ENCODE data around the gene LIMS4. TPM values are rescaled to one million over a fixed set of nuclear protein-coding genes. Genes with fewer than 3 reads are reported as not detected.
A peak's percentile ranks its signal among the peaks of the same experiment; 100 is the strongest.
"Not testable (repeated sequence)": the region's sequence is repeated elsewhere in the genome, so short reads cannot be mapped to it uniquely, and the experiment has no call there.

The LIMS4 gene
- total and polyA plus RNA-seq, 5 donors from 2014 or later: 4.0 to 8.6 (median 6.2) TPM; not detected in 1

DNA sequence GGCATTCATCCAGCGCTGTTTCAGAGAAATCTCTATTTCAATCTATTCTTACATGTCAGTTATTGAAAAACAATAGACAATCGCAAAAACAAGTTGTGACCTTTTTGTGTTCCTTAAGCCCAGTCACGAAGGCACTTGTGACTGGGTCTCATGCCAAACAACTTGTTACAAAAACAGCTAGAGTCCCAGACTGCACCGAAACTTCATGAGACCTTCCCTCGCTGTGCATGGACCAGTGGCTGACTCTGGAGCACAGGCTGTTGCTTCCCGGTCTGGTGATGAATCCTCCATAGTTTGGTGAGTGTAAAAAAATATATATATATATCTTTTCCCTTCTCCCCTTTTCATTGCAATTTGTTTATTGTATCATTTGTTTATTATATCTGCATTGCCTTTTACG lies 4.8 kb upstream of the LIMS4 start:
- not testable (repeated sequence) for DNase-seq; H3K4me1 Mint-ChIP-seq; ATAC-seq (ENCODE audit: low read depth in 2 of 2); H3K27me3 ChIP-seq (ENCODE audit: control insufficient read depth, insufficient read depth, low read length); H3K27ac ChIP-seq (ENCODE audit: insufficient read depth, low read length, poor library complexity, severe bottlenecking); H3K4me1 ChIP-seq (ENCODE audit: control insufficient read depth, insufficient read depth, low read length, poor library complexity, severe bottlenecking); H3K4me3 Mint-ChIP-seq; H3K36me3 Mint-ChIP-seq; H3K27me3 Mint-ChIP-seq; H3K4me3 ChIP-seq (ENCODE audit: low read depth, low read length); H3K27ac Mint-ChIP-seq; H3K9me3 ChIP-seq (ENCODE audit: control insufficient read depth in 2 of 2, low read length in 2 of 2); H3K9me3 Mint-ChIP-seq; H3K36me3 ChIP-seq (ENCODE audit: control insufficient read depth, insufficient read depth, low read length)

DNA sequence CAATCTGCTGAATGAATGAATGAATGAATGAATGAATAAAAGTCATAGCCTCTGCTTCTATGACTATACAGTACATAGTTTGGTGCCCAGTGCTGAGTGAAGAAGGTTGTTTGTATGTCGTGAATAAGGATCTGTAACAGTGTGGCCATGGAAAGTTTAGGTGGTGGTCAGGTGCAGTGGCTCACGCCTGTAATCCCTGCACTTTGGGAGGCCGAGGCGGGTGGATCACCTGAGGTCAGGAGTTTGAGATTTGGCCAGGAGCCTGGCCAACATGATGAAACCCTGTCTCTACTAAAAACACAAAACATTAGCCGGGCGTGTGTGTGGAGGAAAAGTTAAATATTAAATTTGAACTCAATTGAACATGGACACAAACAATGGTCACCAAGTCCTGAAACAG lies 4.3 kb upstream of the LIMS4 start:
- not testable (repeated sequence) for H3K4me3 Mint-ChIP-seq; H3K9me3 Mint-ChIP-seq; H3K27ac Mint-ChIP-seq; H3K4me3 ChIP-seq (ENCODE audit: low read depth, low read length); H3K27me3 Mint-ChIP-seq; H3K36me3 ChIP-seq (ENCODE audit: control insufficient read depth, insufficient read depth, low read length); H3K27ac ChIP-seq (ENCODE audit: insufficient read depth, low read length, poor library complexity, severe bottlenecking); H3K4me1 Mint-ChIP-seq; H3K9me3 ChIP-seq (ENCODE audit: control insufficient read depth in 2 of 2, low read length in 2 of 2); H3K36me3 Mint-ChIP-seq; ATAC-seq (ENCODE audit: low read depth in 2 of 2); H3K4me1 ChIP-seq (ENCODE audit: control insufficient read depth, insufficient read depth, low read length, poor library complexity, severe bottlenecking); DNase-seq; H3K27me3 ChIP-seq (ENCODE audit: control insufficient read depth, insufficient read depth, low read length)

DNA sequence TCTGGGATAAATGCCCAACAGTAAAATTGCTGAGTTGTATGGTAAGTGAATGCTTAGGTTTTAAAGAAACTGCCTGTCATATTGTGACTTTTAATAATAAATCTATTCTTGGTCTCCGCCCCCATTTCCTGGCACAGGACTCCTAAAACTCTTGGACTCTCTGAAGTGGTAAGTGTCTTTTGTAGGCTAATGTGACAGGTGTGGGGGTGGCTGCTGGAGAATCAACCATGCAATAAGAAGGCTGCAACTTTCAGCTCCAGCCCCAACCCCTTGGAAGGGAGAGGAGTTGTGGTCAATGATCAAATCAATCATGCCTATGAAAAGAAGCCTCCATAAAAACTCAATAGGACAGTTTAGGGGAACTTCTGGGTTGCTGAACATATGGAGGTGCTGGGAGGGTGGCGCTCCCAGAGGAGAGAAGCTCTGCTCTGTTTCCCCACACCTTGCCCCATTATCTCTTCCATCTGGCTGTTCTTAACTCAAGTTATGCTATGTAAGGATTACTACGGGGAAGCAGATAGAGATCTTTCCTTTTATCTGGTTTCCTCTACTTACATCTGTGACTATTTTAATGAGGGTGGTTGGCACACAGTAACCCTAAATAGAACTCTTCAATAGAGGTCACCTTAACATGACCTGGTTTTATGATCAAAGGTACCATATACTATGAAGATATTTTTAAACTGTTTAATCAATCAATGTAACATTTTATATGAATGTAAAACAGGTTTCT lies 3.2 kb upstream of the LIMS4 start:
- not testable (repeated sequence) for H3K4me1 ChIP-seq (ENCODE audit: control insufficient read depth, insufficient read depth, low read length, poor library complexity, severe bottlenecking); DNase-seq; H3K36me3 Mint-ChIP-seq; H3K27me3 Mint-ChIP-seq; H3K4me3 ChIP-seq (ENCODE audit: low read depth, low read length); ATAC-seq (ENCODE audit: low read depth in 2 of 2); H3K27me3 ChIP-seq (ENCODE audit: control insufficient read depth, insufficient read depth, low read length); H3K36me3 ChIP-seq (ENCODE audit: control insufficient read depth, insufficient read depth, low read length); H3K4me1 Mint-ChIP-seq; H3K27ac ChIP-seq (ENCODE audit: insufficient read depth, low read length, poor library complexity, severe bottlenecking); H3K27ac Mint-ChIP-seq; H3K4me3 Mint-ChIP-seq; H3K9me3 Mint-ChIP-seq; H3K9me3 ChIP-seq (ENCODE audit: control insufficient read depth in 2 of 2, low read length in 2 of 2)

DNA sequence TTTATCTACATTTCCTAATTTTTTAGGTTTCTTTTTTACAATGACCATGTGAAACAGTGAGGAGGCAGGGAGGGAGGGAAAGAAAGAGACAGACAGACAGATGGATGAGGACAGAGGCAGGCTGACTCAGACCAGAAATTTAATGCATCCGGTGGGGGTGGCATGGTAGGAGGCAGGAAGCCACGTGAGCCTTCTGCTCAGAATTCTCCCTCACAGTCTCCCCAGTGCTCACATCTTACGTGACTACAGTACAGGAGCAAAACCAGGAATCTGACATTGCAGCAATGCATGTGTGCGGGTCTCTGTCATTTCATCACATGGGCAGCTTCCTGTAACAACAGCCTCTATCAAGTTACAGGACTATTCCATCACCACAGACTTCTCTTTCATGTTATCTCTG lies 2.3 kb upstream of the LIMS4 start:
- not testable (repeated sequence) for H3K27ac Mint-ChIP-seq; H3K27ac ChIP-seq (ENCODE audit: insufficient read depth, low read length, poor library complexity, severe bottlenecking); H3K9me3 Mint-ChIP-seq; H3K27me3 Mint-ChIP-seq; H3K4me3 Mint-ChIP-seq; H3K27me3 ChIP-seq (ENCODE audit: control insufficient read depth, insufficient read depth, low read length); H3K36me3 ChIP-seq (ENCODE audit: control insufficient read depth, insufficient read depth, low read length); DNase-seq; H3K36me3 Mint-ChIP-seq; H3K9me3 ChIP-seq (ENCODE audit: control insufficient read depth in 2 of 2, low read length in 2 of 2); H3K4me1 ChIP-seq (ENCODE audit: control insufficient read depth, insufficient read depth, low read length, poor library complexity, severe bottlenecking); H3K4me1 Mint-ChIP-seq; H3K4me3 ChIP-seq (ENCODE audit: low read depth, low read length)
- ATAC-seq (ENCODE audit: low read depth in 2 of 2): peak; percentile 96 to 98

DNA sequence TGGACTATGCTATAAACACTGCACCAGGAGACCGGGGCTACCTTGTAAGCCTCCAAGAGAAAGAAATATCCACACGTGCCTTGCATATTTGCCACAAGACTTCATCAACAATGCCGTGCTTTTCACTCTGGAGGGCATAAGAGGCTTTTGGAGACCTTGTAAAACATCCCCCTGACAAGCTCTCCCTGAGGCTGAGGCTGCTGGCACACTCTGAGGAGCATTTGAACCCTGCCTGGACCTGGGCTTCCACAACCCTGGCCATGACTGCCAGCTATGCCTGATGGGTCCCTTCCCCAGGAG lies 393 bp upstream of the LIMS4 start:
- H3K36me3 Mint-ChIP-seq; H3K27me3 ChIP-seq (ENCODE audit: control insufficient read depth, insufficient read depth, low read length); DNase-seq; H3K4me1 ChIP-seq (ENCODE audit: control insufficient read depth, insufficient read depth, low read length, poor library complexity, severe bottlenecking); H3K4me3 ChIP-seq (ENCODE audit: low read depth, low read length); H3K9me3 Mint-ChIP-seq; H3K27me3 Mint-ChIP-seq; H3K4me3 Mint-ChIP-seq; H3K27ac ChIP-seq (ENCODE audit: insufficient read depth, low read length, poor library complexity, severe bottlenecking); ATAC-seq (ENCODE audit: low read depth in 2 of 2); H3K4me1 Mint-ChIP-seq; H3K9me3 ChIP-seq (ENCODE audit: control insufficient read depth in 2 of 2, low read length in 2 of 2); H3K27ac Mint-ChIP-seq; H3K36me3 ChIP-seq (ENCODE audit: control insufficient read depth, insufficient read depth, low read length): not testable (repeated sequence)

DNA sequence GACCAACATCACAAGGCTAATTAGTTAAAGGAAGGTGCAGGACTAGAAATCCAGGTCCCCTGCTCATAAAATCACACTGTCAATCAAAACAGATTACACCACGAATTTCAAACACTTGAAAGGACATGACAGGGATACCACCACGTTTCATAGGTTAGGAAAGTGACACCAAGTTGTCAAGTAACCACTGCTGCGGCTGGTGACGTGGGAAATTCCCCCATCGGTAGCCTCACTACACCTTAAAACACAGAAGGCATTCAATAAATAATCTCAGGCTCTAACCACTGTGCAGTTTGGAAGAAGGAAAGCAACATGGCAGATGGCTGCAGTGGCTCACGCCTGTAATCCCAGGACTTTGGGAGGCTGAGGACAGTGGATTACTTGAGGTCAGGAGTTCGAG lies 3.7 kb downstream of the LIMS4 start:
- H3K27ac ChIP-seq (ENCODE audit: insufficient read depth, low read length, poor library complexity, severe bottlenecking); H3K36me3 ChIP-seq (ENCODE audit: control insufficient read depth, insufficient read depth, low read length); H3K27me3 ChIP-seq (ENCODE audit: control insufficient read depth, insufficient read depth, low read length); H3K4me3 ChIP-seq (ENCODE audit: low read depth, low read length); H3K36me3 Mint-ChIP-seq; H3K4me1 ChIP-seq (ENCODE audit: control insufficient read depth, insufficient read depth, low read length, poor library complexity, severe bottlenecking); H3K27ac Mint-ChIP-seq; H3K27me3 Mint-ChIP-seq; ATAC-seq (ENCODE audit: low read depth in 2 of 2); H3K4me3 Mint-ChIP-seq; DNase-seq; H3K9me3 Mint-ChIP-seq; H3K9me3 ChIP-seq (ENCODE audit: control insufficient read depth in 2 of 2, low read length in 2 of 2); H3K4me1 Mint-ChIP-seq: not testable (repeated sequence)

DNA sequence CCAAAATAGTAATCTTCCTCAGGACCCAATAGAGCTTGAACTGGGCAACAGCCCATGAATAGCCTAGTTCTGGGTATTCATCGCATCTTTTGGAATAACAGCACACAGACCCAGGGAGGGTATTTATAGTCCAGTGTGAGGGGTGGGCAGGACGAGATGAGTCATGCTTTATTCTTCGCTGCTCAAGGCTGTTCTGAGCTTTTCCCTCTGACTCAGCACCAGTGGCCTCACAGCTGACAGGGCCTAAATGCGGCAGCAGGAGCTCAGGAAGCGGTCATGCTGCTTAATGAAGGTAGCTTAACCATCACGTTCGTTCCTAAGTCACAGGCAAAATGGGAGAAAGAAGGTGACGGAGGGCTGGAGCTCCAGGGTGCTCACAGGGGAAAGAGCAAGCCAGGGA lies 7.3 kb downstream of the LIMS4 start:
- not testable (repeated sequence) for H3K27me3 ChIP-seq (ENCODE audit: control insufficient read depth, insufficient read depth, low read length); H3K4me3 ChIP-seq (ENCODE audit: low read depth, low read length); H3K9me3 ChIP-seq (ENCODE audit: control insufficient read depth in 2 of 2, low read length in 2 of 2); DNase-seq; H3K4me1 ChIP-seq (ENCODE audit: control insufficient read depth, insufficient read depth, low read length, poor library complexity, severe bottlenecking); H3K9me3 Mint-ChIP-seq; ATAC-seq (ENCODE audit: low read depth in 2 of 2); H3K4me1 Mint-ChIP-seq; H3K4me3 Mint-ChIP-seq; H3K27ac ChIP-seq (ENCODE audit: insufficient read depth, low read length, poor library complexity, severe bottlenecking); H3K27ac Mint-ChIP-seq; H3K36me3 Mint-ChIP-seq; H3K36me3 ChIP-seq (ENCODE audit: control insufficient read depth, insufficient read depth, low read length); H3K27me3 Mint-ChIP-seq

DNA sequence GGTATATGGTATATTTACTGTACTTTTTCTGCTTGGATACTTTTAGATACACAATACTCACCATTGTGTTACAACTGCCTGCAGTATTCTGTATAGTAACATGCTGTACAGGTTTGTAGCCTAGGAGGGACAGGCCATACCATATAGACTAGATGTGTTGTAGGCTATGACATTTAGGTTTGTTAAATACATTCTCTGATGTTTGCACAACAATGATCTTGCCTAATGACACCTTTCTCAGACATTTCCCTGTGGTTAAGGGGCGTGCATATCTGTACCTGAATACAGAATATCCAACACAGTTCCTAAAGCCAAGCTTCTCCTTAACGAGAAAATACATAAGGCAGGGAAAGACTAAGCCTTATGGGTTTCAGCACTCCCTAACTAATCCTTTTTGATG lies 10.2 kb downstream of the LIMS4 start:
- not testable (repeated sequence) for H3K4me3 ChIP-seq (ENCODE audit: low read depth, low read length); H3K36me3 Mint-ChIP-seq; H3K27ac Mint-ChIP-seq; ATAC-seq (ENCODE audit: low read depth in 2 of 2); H3K36me3 ChIP-seq (ENCODE audit: control insufficient read depth, insufficient read depth, low read length); H3K27me3 ChIP-seq (ENCODE audit: control insufficient read depth, insufficient read depth, low read length); H3K4me1 Mint-ChIP-seq; H3K4me3 Mint-ChIP-seq; H3K27me3 Mint-ChIP-seq; H3K9me3 Mint-ChIP-seq; DNase-seq; H3K27ac ChIP-seq (ENCODE audit: insufficient read depth, low read length, poor library complexity, severe bottlenecking); H3K9me3 ChIP-seq (ENCODE audit: control insufficient read depth in 2 of 2, low read length in 2 of 2); H3K4me1 ChIP-seq (ENCODE audit: control insufficient read depth, insufficient read depth, low read length, poor library complexity, severe bottlenecking)
